Measurements from ENCODE around the gene MRPL34.

The MRPL34 gene

DNA sequence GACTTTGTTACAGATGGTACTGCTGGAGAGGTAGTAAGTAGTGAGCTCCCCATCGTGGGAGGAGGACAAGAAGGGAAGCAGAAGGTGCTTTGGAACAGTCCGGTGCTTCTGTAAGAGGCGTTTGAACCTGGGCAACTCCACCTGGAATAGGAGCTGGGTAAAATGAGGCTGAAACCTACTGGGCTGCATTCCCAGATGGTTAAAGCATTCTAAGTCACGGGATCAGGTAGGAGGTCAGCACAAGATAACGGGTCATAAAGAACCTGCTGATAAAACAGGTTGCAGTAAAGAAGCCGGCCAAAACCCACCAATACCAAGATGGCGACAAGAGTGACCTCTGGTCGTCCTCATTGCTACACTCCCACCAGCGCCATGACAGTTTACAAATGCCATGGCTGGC lies 18.9 kb upstream of the MRPL34 start:
- TF ChIP-seq FOXP2 (optimal IDR thresholded peaks at IDR 0.05; ENCODE audit: borderline replicate concordance, extremely low read depth, extremely low read length, insufficient read depth) = no peak
- no peak for TF ChIP-seq TAF1 (IDR thresholded peaks at IDR 0.05; ENCODE audit: borderline replicate concordance, insufficient read depth, low read length)
- no peak for TF ChIP-seq POLR2AphosphoS5 (IDR thresholded peaks at IDR 0.05; ENCODE audit: low read depth, low read length)
- no peak for TF ChIP-seq SIN3A (IDR thresholded peaks at IDR 0.05; ENCODE audit: borderline replicate concordance, insufficient read depth, low read length)
- no peak for TF ChIP-seq REST (IDR thresholded peaks at IDR 0.05; ENCODE audit: insufficient read depth in 1 of 2, low read depth in 2 of 2, low read length in 2 of 2)

GRCh38 chr19:17289489-17289888 lies 16.2 kb upstream of the MRPL34 start:
- TF ChIP-seq POLR2AphosphoS5 (IDR thresholded peaks at IDR 0.05; ENCODE audit: low read depth, low read length) = no peak
- TF ChIP-seq SIN3A (IDR thresholded peaks at IDR 0.05; ENCODE audit: borderline replicate concordance, insufficient read depth, low read length) = no peak
- no peak for TF ChIP-seq REST (IDR thresholded peaks at IDR 0.05; ENCODE audit: insufficient read depth in 1 of 2, low read depth in 2 of 2, low read length in 2 of 2)
- no peak for TF ChIP-seq TAF1 (IDR thresholded peaks at IDR 0.05; ENCODE audit: borderline replicate concordance, insufficient read depth, low read length)
- no peak for TF ChIP-seq FOXP2 (optimal IDR thresholded peaks at IDR 0.05; ENCODE audit: borderline replicate concordance, extremely low read depth, extremely low read length, insufficient read depth)

DNA sequence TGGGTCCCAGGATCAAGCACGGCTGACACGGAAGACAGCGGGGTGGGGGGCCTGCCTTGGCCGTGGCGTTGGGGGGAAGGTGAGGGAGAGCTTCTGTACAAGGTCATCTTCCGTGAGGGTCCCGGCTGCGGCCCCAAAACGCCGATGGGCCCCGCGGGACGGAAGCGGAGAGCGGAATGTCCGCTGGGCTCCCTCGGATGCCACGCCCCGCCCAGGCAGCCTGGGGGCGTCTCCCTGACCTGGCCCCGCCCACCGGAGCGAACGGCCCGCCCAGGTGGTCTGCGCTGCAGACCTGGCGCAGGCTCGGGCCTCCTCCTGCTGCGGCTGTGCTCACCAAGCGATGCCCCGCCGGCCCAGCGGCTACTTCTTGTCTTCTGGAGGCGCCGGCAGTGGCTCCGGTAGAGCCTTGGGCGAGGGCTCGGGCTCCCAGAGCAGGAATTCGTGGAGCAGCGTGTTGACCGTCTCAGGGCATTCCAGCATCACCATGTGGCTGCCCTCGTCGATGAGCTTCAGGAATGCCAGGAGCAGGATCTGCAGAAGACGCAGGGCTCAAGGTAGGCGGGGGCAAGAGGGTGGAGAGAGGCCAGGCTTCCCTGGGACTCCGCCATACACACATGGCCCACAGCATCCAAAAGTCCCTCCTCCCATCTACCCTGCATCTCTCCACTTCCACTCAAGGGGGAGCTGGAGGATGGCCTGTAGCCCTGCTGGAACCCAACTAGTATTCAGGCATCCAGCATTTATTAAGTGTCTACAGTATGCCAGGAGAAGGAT lies 13.2 kb upstream of the MRPL34 start:
- no peak for TF ChIP-seq SIN3A (IDR thresholded peaks at IDR 0.05; ENCODE audit: borderline replicate concordance, insufficient read depth, low read length)
- peak; percentile 77 for TF ChIP-seq FOXP2 (optimal IDR thresholded peaks at IDR 0.05; ENCODE audit: borderline replicate concordance, extremely low read depth, extremely low read length, insufficient read depth)
- TF ChIP-seq POLR2AphosphoS5 (IDR thresholded peaks at IDR 0.05; ENCODE audit: low read depth, low read length) = peak; percentile 93
- 0 out of 2 replicates have a peak, but pooled peaks have one; percentile 28 for TF ChIP-seq TAF1 (IDR thresholded peaks at IDR 0.05; ENCODE audit: borderline replicate concordance, insufficient read depth, low read length)

GRCh38 chr19:17293605-17294004 lies 12.1 kb upstream of the MRPL34 start:
- no peak for TF ChIP-seq FOXP2 (optimal IDR thresholded peaks at IDR 0.05; ENCODE audit: borderline replicate concordance, extremely low read depth, extremely low read length, insufficient read depth)
- TF ChIP-seq TAF1 (IDR thresholded peaks at IDR 0.05; ENCODE audit: borderline replicate concordance, insufficient read depth, low read length) = no peak

- TF ChIP-seq FOXP2 (optimal IDR thresholded peaks at IDR 0.05; ENCODE audit: borderline replicate concordance, extremely low read depth, extremely low read length, insufficient read depth) (no peak), TAF1 (IDR thresholded peaks at IDR 0.05; ENCODE audit: borderline replicate concordance, insufficient read depth, low read length) (no peak), REST (IDR thresholded peaks at IDR 0.05; ENCODE audit: insufficient read depth in 1 of 2, low read depth in 2 of 2, low read length in 2 of 2) (no peak), POLR2AphosphoS5 (IDR thresholded peaks at IDR 0.05; ENCODE audit: low read depth, low read length) (no peak), SIN3A (IDR thresholded peaks at IDR 0.05; ENCODE audit: borderline replicate concordance, insufficient read depth, low read length) (no peak)
Measured at GRCh38 chr19:17294051-17294891, 11.4 kb upstream of the MRPL34 start.

Measured in PFSK-1 (cell line).